Activated naive CD4-positive, alpha-beta T cell treated with anti-CD3 and anti-CD28 coated beads for 36 hours (primary cell): ENCODE data around the gene PIM2. TPM values are rescaled to one million over a fixed set of nuclear protein-coding genes. Genes with fewer than 3 reads are reported as not detected.

Source experiments
- CTCF ChIA-PET: fragments of 350-600 bp; sonication (Branson Sonifier 250); formaldehyde crosslinking; loops from one replicate; lab custom pipeline; 2021; ENCODE audit warnings: antibody characterized with exemption; lab: Charles Lee
- DNase-seq: peaks from one replicate; pipeline ENCODE4 v3.0.0-alpha.2; 2020
- H3K27ac Mint-ChIP-seq: one replicate; pipeline ENCODE4 v1.8.0; 2021; ENCODE audit warnings: mild to moderate bottlenecking, mixed read lengths
- H3K27me3 Mint-ChIP-seq: one replicate; pipeline ENCODE4 v1.8.0; 2021; ENCODE audit warnings: low read depth, mixed read lengths
- H3K36me3 Mint-ChIP-seq: one replicate; pipeline ENCODE4 v1.8.0; 2021; ENCODE audit warnings: low read depth, mixed read lengths
- H3K4me1 Mint-ChIP-seq: one replicate; pipeline ENCODE4 v1.8.0; 2021; ENCODE audit warnings: low read depth, mixed read lengths
- H3K4me3 Mint-ChIP-seq: one replicate; pipeline ENCODE4 v1.8.0; 2021; ENCODE audit warnings: mild to moderate bottlenecking, moderate library complexity, mixed read lengths
- H3K9me3 Mint-ChIP-seq: one replicate; pipeline ENCODE4 v1.8.0; 2021; ENCODE audit warnings: mixed read lengths
- intact Hi-C: fragments of 100-400 bp; cut with micrococcal nuclease; formaldehyde crosslinking; loops from one replicate; pipeline ENCODE4 v1.15.1; 2023
- total RNA-seq, 2 experiments: library from RNA; stranded (reverse); gene quantifications; one replicate each; pipeline ENCODE4 v1.2.3, GENCODE V29; 2021

The PIM2 gene
- total RNA-seq = 100 to 1,000 TPM; 634 to 648 TPM

GRCh38 chrX:48918643-48919340 lies at the start of gene PIM2:
TSS of gene PIM2 (minus strand) at chrX:48919024. CDS start at chrX:48918834, 190 bp downstream.
- H3K27me3 Mint-ChIP-seq = peaks cover 2% of the 10 kb centered on the region
- H3K4me1 Mint-ChIP-seq = peaks cover 38% of the 10 kb centered on the region
- CTCF ChIA-PET = interaction anchor here (0.6 to 3.7 kb wide), 3 partner anchors 21 to 26 kb away, joined by 3 to 42 read pairs (median 4); partner anchors contain the start of genes PQBP1 and TIMM17B
- DNase-seq = peak; percentile 94
- H3K4me3 Mint-ChIP-seq = peak within 1 kb of the TSS; percentile 95
- peak within 1 kb of the TSS; percentile 99 for H3K27ac Mint-ChIP-seq
- no peaks in the 10 kb centered on the region for H3K9me3 Mint-ChIP-seq
- peaks cover 70% of the 10 kb centered on the region for H3K36me3 Mint-ChIP-seq
- intact Hi-C loops = loop anchor here (1.0 to 5.0 kb wide), 5 partner anchors 19 to 125 kb away; partner anchors contain the start of genes HDAC6, PQBP1, TFE3 and TIMM17B

DNA sequence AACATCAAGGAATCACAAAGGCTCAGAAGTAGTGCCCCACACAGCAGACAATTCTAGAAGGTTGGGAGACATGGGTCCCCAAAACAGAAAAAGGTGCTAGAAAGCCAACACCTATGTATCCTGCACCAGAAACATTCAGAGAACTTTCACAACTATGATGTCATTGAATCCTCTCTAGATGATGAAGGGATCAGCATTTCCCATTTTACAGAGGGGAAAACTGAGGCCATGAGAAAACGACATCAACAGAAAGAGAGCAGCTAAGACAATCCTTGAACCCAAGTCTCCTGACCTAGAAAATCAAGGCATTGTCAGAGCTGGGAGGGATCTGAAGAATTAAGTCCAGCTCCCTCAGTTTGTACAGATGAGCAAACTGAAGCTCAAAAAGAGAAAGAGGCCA lies 49.6 kb upstream of the PIM2 start:
- Mint-ChIP-seq H3K4me1 (peaks cover 13% of the 10 kb centered on the region), H3K27me3 (no peaks in the 10 kb centered on the region), H3K36me3 (no peaks in the 10 kb centered on the region), H3K9me3 (no peaks in the 10 kb centered on the region), H3K27ac (no peak overlapping the region), H3K4me3 (no peak overlapping the region)
- no peak for DNase-seq
- intact Hi-C loops = no loop called here
- CTCF ChIA-PET = interaction anchor here (0.8 kb wide), 1 partner anchor 22 kb away, joined by 3 read pairs; no protein-coding TSS in a partner anchor

- no peak overlapping the region for H3K27ac Mint-ChIP-seq
- DNase-seq = no peak
- no peaks in the 10 kb centered on the region for H3K36me3 Mint-ChIP-seq
- CTCF ChIA-PET = no interaction called here
- no peaks in the 10 kb centered on the region for H3K9me3 Mint-ChIP-seq
- H3K4me3 Mint-ChIP-seq = no peak overlapping the region
- H3K4me1 Mint-ChIP-seq = peaks cover 3% of the 10 kb centered on the region
- no peaks in the 10 kb centered on the region for H3K27me3 Mint-ChIP-seq
- intact Hi-C loops = loop anchor here (2.0 kb wide), 1 partner anchor 32 kb away; no protein-coding TSS in a partner anchor
Measured at GRCh38 chrX:48966796-48967579, 48.2 kb upstream of the PIM2 start.

- no peaks in the 10 kb centered on the region for H3K4me1 Mint-ChIP-seq
- CTCF ChIA-PET = no interaction called here
- no peaks in the 10 kb centered on the region for H3K27me3 Mint-ChIP-seq
Measured at GRCh38 chrX:48965959-48966358, 47.1 kb upstream of the PIM2 start.

GRCh38 chrX:48961585-48962091 lies 42.8 kb upstream of the PIM2 start:
- intact Hi-C loops = no loop called here
- CTCF ChIA-PET = no interaction called here
- Mint-ChIP-seq H3K9me3 (no peaks in the 10 kb centered on the region), H3K36me3 (peaks cover 2% of the 10 kb centered on the region), H3K4me3 (no peak overlapping the region), H3K27me3 (no peaks in the 10 kb centered on the region), H3K4me1 (peaks cover 12% of the 10 kb centered on the region), H3K27ac (no peak overlapping the region)
- no peak for DNase-seq

More at GRCh38 chrX:48965959-48966358, 47.1 kb upstream of the PIM2 start:
- no peak for DNase-seq
- intact Hi-C loops = loop anchor here (2.0 kb wide), 1 partner anchor 33 kb away; no protein-coding TSS in a partner anchor
- Mint-ChIP-seq H3K36me3 (no peaks in the 10 kb centered on the region), H3K4me3 (no peak overlapping the region), H3K9me3 (no peaks in the 10 kb centered on the region), H3K27ac (no peak overlapping the region)

DNA sequence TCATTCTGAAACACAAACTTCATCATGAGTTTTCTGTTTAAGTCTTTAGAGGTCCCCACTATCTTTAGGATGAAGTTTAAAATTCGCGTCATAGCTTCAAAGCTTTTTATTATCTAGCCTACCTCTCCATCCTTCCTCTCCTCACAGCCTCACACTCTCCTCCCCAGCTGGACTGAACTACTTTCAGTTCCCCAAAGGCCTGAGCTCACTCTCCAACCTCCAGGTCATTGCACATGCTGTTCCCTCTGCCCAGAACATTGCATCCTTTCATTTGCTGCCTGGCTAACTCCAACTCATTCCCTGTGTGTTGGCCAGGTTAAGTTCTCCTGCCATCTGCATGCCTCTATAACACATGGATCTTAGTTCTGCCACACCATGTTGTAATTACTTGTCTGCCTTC lies 41.5 kb upstream of the PIM2 start:
- H3K27ac Mint-ChIP-seq = peak overlapping the region; percentile 64
- peak overlapping the region; percentile 35 for H3K4me3 Mint-ChIP-seq

GRCh38 chrX:48958635-48959094 lies 39.8 kb upstream of the PIM2 start:
- Mint-ChIP-seq H3K4me1 (peaks cover 40% of the 10 kb centered on the region), H3K36me3 (peaks cover 12% of the 10 kb centered on the region), H3K27me3 (no peaks in the 10 kb centered on the region), H3K27ac (peak overlapping the region; percentile 100), H3K4me3 (peak overlapping the region; percentile 98), H3K9me3 (no peaks in the 10 kb centered on the region)
- CTCF ChIA-PET = interaction anchor here (0.6 to 1.1 kb wide), 3 partner anchors 13 to 246 kb away, joined by 3 to 5 read pairs (median 3); partner anchors contain the start of gene KCND1
- peak; percentile 42 for DNase-seq
- intact Hi-C loops = loop anchor here (1.0 to 5.0 kb wide), 12 partner anchors 21 to 384 kb away; partner anchors contain the start of genes GPKOW, GRIPAP1, HDAC6 and MAGIX

More for the DNA sequence above, 41.5 kb upstream of the PIM2 start:
- Mint-ChIP-seq H3K9me3 (no peaks in the 10 kb centered on the region), H3K27me3 (no peaks in the 10 kb centered on the region), H3K4me1 (peaks cover 25% of the 10 kb centered on the region), H3K36me3 (peaks cover 10% of the 10 kb centered on the region)
- intact Hi-C loops = no loop called here
- DNase-seq = no peak
- CTCF ChIA-PET = no interaction called here

DNA sequence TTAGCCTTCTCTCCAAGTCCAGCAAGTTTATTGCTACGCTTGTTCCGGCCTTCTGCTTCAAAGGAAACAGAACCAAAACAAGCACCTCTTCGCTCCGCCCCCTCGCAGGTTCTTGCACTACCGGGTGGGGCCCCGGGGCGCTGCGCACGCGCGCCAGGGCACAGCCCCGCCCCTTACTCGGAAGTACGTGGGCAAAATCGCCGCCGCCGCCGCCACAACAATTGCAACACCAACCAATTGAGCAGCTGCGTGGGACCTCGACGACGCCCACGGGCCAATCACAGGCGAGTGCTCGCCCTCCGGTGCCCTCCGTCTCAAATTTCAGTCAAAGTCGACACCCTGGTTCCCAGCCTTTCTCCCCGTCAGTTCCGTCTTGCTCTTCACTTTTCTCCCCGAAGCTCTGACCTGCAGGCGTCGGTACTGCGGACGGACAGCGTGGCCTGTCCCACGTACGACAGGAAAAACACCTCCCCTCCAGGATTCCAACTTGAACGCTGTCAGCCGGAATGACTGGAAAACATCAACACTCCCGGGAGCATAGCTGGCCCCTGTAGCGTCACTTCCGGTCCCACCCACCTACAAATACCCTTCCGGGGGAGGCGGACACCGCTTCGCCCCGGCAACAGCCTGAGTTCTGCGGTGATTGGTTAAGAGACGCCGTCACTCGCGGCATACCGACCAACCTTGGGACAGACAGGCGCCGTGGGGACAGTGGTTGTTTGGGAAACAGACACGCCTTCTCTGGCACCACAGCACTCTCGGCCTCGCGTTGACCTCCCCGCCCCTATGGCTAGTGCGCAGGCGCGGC lies 39.2 kb upstream of the PIM2 start:
- Mint-ChIP-seq H3K27ac (peak overlapping the region; percentile 100), H3K36me3 (peaks cover 13% of the 10 kb centered on the region), H3K27me3 (no peaks in the 10 kb centered on the region), H3K9me3 (no peaks in the 10 kb centered on the region), H3K4me1 (peaks cover 47% of the 10 kb centered on the region), H3K4me3 (peak overlapping the region; percentile 98)
- intact Hi-C loops = loop anchor here (1.0 to 5.0 kb wide), 12 partner anchors 21 to 384 kb away; partner anchors contain the start of genes GPKOW, GRIPAP1, HDAC6 and MAGIX
- CTCF ChIA-PET = interaction anchor here (0.6 to 1.1 kb wide), 3 partner anchors 14 to 245 kb away, joined by 3 to 5 read pairs (median 3); partner anchors contain the start of gene KCND1
- DNase-seq = peak; percentile 96

DNA sequence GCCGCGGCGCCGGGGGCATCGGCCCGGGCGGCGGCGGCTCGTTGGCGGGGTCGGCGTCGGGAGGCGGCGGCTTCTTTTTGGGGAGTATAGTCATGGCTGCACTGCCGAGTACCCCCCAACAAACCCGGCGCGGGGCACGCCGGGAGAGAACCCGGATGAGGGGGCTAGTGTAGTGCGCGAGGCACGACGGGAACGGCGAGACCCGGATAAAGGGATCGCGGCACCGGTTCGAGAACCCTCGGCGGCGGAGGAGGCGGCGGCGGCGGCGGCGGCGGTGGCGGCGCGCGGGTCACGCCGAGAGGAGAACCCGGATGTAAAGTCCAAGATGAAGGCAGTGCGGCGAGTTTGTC lies 38.6 kb upstream of the PIM2 start, which contains the start of gene OTUD5:
Gene OTUD5, minus strand, starts transcription at position 131 of the 350 bp plus-strand sequence. Its CDS starts 37 bp downstream, at position 94.
- Mint-ChIP-seq H3K27ac (peak within 1 kb of the TSS; percentile 100), H3K4me3 (peak within 1 kb of the TSS; percentile 98), H3K9me3 (no peaks in the 10 kb centered on the region), H3K4me1 (peaks cover 53% of the 10 kb centered on the region), H3K36me3 (peaks cover 13% of the 10 kb centered on the region), H3K27me3 (no peaks in the 10 kb centered on the region)
- intact Hi-C loops = loop anchor here (5.0 kb wide), 1 partner anchor 205 kb away; the partner anchor contains the start of gene MAGIX
- no peak for DNase-seq
- CTCF ChIA-PET = no interaction called here

GRCh38 chrX:48956728-48957414 lies 38.0 kb upstream of the PIM2 start:
- Mint-ChIP-seq H3K27ac (peak overlapping the region; percentile 90), H3K36me3 (peaks cover 13% of the 10 kb centered on the region), H3K4me1 (peaks cover 58% of the 10 kb centered on the region), H3K4me3 (peak overlapping the region; percentile 84), H3K9me3 (no peaks in the 10 kb centered on the region), H3K27me3 (no peaks in the 10 kb centered on the region)
- intact Hi-C loops = loop anchor here (5.0 kb wide), 1 partner anchor 205 kb away; the partner anchor contains the start of gene MAGIX
- CTCF ChIA-PET = interaction anchor here (0.6 kb wide), 1 partner anchor 18 kb away, joined by 3 read pairs; no protein-coding TSS in a partner anchor
- DNase-seq = peak; percentile 69
